Neural progenitor cell (in vitro differentiated cells): ENCODE measurements around the gene GCG. TPM values are rescaled to one million over a fixed set of nuclear protein-coding genes. Genes with fewer than 3 reads are reported as not detected.

ENCODE experiments used
- DNase-seq: peaks from one replicate; pipeline ENCODE4 v3.0.0-alpha.2; 2016; ENCODE audit warnings: low spot score
- H2AFZ ChIP-seq: fragments of 200-600 bp; sonication (generic); replicated peaks from 2 replicates; pipeline ENCODE4 v1.6.1; 2016; ENCODE audit warnings: antibody characterized with exemption
- H3F3A ChIP-seq: fragments of 200-600 bp; sonication (generic); 2 replicates; pipeline ENCODE4 v1.6.1; 2016; ENCODE audit warnings: antibody characterized with exemption, low read depth
- H3K27ac ChIP-seq: fragments of 200-600 bp; sonication (generic); 2 replicates; pipeline ENCODE4 v1.5.1; 2016; ENCODE audit warnings: mild to moderate bottlenecking
- H3K27me3 ChIP-seq: fragments of 200-600 bp; sonication (generic); 2 replicates; pipeline ENCODE4 v1.6.1; 2016; ENCODE audit warnings: mild to moderate bottlenecking, moderate library complexity
- H3K36me3 ChIP-seq: fragments of 200-600 bp; sonication (generic); 2 replicates; pipeline ENCODE4 v1.5.1; 2016
- H3K4me1 ChIP-seq: fragments of 200-600 bp; sonication (generic); 2 replicates; pipeline ENCODE4 v1.6.1; 2016; ENCODE audit warnings: mixed run types
- H3K4me2 ChIP-seq: fragments of 200-600 bp; sonication (generic); 2 replicates; pipeline ENCODE4 v1.6.1; 2016
- H3K4me3 ChIP-seq: fragments of 200-600 bp; sonication (generic); 2 replicates; pipeline ENCODE4 v1.5.1; 2016
- H3K79me2 ChIP-seq: fragments of 200-600 bp; sonication (generic); 2 replicates; pipeline ENCODE4 v1.6.1; 2016; ENCODE audit warnings: low read depth
- H3K9ac ChIP-seq: fragments of 200-600 bp; sonication (generic); 2 replicates; pipeline ENCODE4 v1.6.1; 2016
- H3K9me3 ChIP-seq: fragments of 200-600 bp; sonication (generic); 2 replicates; pipeline ENCODE4 v1.5.1; 2016; ENCODE audit warnings: low read depth
- H4K20me1 ChIP-seq: fragments of 200-600 bp; sonication (generic); 2 replicates; pipeline ENCODE4 v1.6.1; 2016; ENCODE audit warnings: low read depth
- H3K27ac Mint-ChIP-seq: 3 replicates; pipeline ENCODE4 v1.8.0; 2021; ENCODE audit warnings: mixed read lengths
- H3K27me3 Mint-ChIP-seq: 2 replicates; pipeline ENCODE4 v1.8.0; 2022; ENCODE audit warnings: low read depth, mild to moderate bottlenecking, inconsistent platforms, moderate library complexity, mixed read lengths; ENCODE audit not compliant: insufficient read depth
- H3K36me3 Mint-ChIP-seq: 3 replicates; pipeline ENCODE4 v1.8.0; 2021; ENCODE audit warnings: mixed read lengths
- H3K4me1 Mint-ChIP-seq: 3 replicates; pipeline ENCODE4 v1.8.0; 2021; ENCODE audit warnings: mixed read lengths
- H3K4me3 Mint-ChIP-seq: 3 replicates; pipeline ENCODE4 v1.8.0; 2021; ENCODE audit warnings: mild to moderate bottlenecking, moderate library complexity, mixed read lengths
- H3K9me3 Mint-ChIP-seq: 3 replicates; pipeline ENCODE4 v1.8.0; 2020; ENCODE audit warnings: mixed read lengths
- EZH2 ChIP-seq: fragments of 200-600 bp; sonication (generic); IDR thresholded peaks from 2 replicates; pipeline ENCODE4 v1.6.1; 2017; ENCODE audit warnings: antibody characterized with exemption, mild to moderate bottlenecking, moderate library complexity
- EZH2phosphoT487 ChIP-seq: fragments of 200-600 bp; sonication (generic); IDR thresholded peaks from 2 replicates; pipeline ENCODE4 v1.6.1; 2017; ENCODE audit warnings: antibody characterized with exemption
- total RNA-seq: library from RNA; depleted of rRNA; stranded (reverse); fragments of >200 nt; gene quantifications from 2 replicates; pipeline ENCODE4 v1.2.3, GENCODE V29; 2015; ENCODE audit warnings: low replicate concordance
- TF ChIP-seq, protein P1 (sequence below): fragments of 200-600 bp; sonication (generic); IDR thresholded peaks from 2 replicates; pipeline ENCODE4 v1.5.1; 2017; ENCODE audit warnings: antibody characterized with exemption, mild to moderate bottlenecking

GCG gene
- not detected in 2 replicates for total RNA-seq

DNA sequence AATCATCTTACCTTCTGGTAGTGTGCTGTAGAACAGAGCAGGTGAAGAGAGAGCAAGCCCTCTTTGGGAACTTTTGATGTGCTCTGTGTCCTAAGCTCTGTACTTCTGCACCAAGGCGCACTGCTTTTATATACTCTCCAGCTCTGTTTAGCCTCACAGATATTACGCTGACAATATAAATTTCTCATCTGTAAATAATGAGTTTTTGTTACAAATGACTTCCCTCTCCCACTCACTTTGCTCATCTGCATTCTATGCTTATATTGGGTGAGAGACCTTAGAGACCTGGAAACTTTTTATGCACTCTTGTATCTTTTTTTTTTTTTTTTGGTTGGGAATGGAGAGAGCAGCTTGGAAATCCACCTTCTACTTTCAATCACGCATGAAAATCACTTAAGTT lies at the start of gene GCG:
Gene GCG (minus strand): TSS at position 101 of the 400 bp plus-strand sequence. CDS start 3,069 bp downstream, outside the sequence.
- no peak for DNase-seq
- Histone ChIP-seq H4K20me1 (no peaks in the 10 kb centered on the region), H3K27ac (no peak within 1 kb of the TSS), H3K27me3 (peaks cover 44% of the 10 kb centered on the region), H3K9me3 (no peaks in the 10 kb centered on the region), H3K9ac (no peak within 1 kb of the TSS), H3F3A (no peaks in the 10 kb centered on the region), H3K36me3 (no peaks in the 10 kb centered on the region), H3K79me2 (no peaks in the 10 kb centered on the region), H3K4me2 (no peak within 1 kb of the TSS), H3K4me3 (no peak within 1 kb of the TSS), H2AFZ (no peak within 1 kb of the TSS), H3K4me1 (no peaks in the 10 kb centered on the region)
- Mint-ChIP-seq H3K36me3 (no peaks in the 10 kb centered on the region), H3K27ac (no peak within 1 kb of the TSS), H3K9me3 (no peaks in the 10 kb centered on the region), H3K4me1 (no peaks in the 10 kb centered on the region), H3K27me3 (no peaks in the 10 kb centered on the region), H3K4me3 (no peak within 1 kb of the TSS)
- TF ChIP-seq, protein P1, sequence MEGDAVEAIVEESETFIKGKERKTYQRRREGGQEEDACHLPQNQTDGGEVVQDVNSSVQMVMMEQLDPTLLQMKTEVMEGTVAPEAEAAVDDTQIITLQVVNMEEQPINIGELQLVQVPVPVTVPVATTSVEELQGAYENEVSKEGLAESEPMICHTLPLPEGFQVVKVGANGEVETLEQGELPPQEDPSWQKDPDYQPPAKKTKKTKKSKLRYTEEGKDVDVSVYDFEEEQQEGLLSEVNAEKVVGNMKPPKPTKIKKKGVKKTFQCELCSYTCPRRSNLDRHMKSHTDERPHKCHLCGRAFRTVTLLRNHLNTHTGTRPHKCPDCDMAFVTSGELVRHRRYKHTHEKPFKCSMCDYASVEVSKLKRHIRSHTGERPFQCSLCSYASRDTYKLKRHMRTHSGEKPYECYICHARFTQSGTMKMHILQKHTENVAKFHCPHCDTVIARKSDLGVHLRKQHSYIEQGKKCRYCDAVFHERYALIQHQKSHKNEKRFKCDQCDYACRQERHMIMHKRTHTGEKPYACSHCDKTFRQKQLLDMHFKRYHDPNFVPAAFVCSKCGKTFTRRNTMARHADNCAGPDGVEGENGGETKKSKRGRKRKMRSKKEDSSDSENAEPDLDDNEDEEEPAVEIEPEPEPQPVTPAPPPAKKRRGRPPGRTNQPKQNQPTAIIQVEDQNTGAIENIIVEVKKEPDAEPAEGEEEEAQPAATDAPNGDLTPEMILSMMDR, result no peak
- no peak for TF ChIP-seq EZH2

DNA sequence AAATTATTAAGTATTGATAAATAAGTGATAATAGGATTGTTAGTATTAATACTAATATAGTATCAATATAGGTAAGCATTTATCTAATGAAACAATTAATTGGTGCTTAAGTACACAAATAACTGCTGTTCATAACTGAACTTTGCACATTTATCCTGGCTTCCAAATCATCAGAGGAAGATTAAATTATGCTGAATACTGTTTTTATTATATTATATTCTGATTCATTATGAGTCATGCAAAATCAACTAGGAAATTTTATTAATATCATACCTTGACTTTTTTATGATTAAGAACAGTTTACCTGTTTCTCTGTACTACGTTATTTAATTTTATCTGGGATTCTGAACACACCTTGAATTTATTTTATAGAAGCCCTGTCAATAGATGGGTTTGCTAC lies 48.6 kb upstream of the GCG start:
- Histone ChIP-seq H3K9me3 (no peaks in the 10 kb centered on the region), H3K4me2 (no peak overlapping the region), H4K20me1 (no peaks in the 10 kb centered on the region), H3K27me3 (no peaks in the 10 kb centered on the region), H3K4me3 (no peak overlapping the region), H3K4me1 (no peaks in the 10 kb centered on the region), H3K9ac (no peak overlapping the region), H2AFZ (no peak overlapping the region), H3K36me3 (no peaks in the 10 kb centered on the region), H3F3A (no peaks in the 10 kb centered on the region), H3K27ac (no peak overlapping the region), H3K79me2 (no peaks in the 10 kb centered on the region)
- Mint-ChIP-seq H3K4me1 (no peaks in the 10 kb centered on the region), H3K27me3 (no peaks in the 10 kb centered on the region), H3K36me3 (no peaks in the 10 kb centered on the region), H3K4me3 (no peak overlapping the region), H3K9me3 (no peaks in the 10 kb centered on the region), H3K27ac (no peak overlapping the region)
- no peak for DNase-seq
- TF ChIP-seq EZH2phosphoT487 (no peak), EZH2 (no peak)
- TF ChIP-seq, protein P1, result no peak

DNA sequence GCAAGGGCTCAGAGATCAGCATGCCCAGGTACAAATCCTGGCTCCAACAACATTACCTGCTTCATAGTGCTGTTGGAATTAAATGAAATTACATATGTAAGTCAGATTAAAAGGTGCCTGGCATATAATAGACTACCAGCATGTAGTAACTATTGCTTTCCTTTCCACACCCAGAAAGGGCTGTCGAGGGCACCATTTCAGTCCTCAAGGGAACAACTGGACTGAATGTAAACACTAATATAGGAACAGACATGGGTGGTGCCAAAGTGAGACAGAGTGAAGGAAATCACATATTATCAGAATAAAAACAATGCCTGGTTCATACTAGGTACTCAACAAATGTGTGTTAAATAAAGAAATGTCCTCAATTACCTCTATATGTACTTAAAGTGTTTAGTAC lies 47.9 kb upstream of the GCG start:
- Histone ChIP-seq H3K36me3 (no peaks in the 10 kb centered on the region), H3K27me3 (no peaks in the 10 kb centered on the region), H3K4me2 (no peak overlapping the region), H3K27ac (no peak overlapping the region), H4K20me1 (no peaks in the 10 kb centered on the region), H3K4me1 (no peaks in the 10 kb centered on the region), H3K9ac (no peak overlapping the region), H3K79me2 (no peaks in the 10 kb centered on the region), H2AFZ (no peak overlapping the region), H3K9me3 (no peaks in the 10 kb centered on the region), H3K4me3 (no peak overlapping the region), H3F3A (no peaks in the 10 kb centered on the region)
- Mint-ChIP-seq H3K27ac (no peak overlapping the region), H3K9me3 (no peaks in the 10 kb centered on the region), H3K36me3 (no peaks in the 10 kb centered on the region), H3K4me3 (no peak overlapping the region), H3K27me3 (no peaks in the 10 kb centered on the region), H3K4me1 (peaks cover 3% of the 10 kb centered on the region)
- no peak for DNase-seq
- TF ChIP-seq, protein P1, result no peak
- TF ChIP-seq EZH2 (no peak), EZH2phosphoT487 (no peak)
